Stomach (tissue), 4 donors: ENCODE measurements around the gene ZCCHC14.

Source experiments
- CTCF ChIP-seq, 7 experiments: fragments of 450-650 bp in 4 of 7; fragments of 200-600 bp in 3 of 7; sonication (generic) in 3 of 7; IDR thresholded peaks; one replicate each; pipeline ENCODE4 v1.5.1; 2016 to 2019; ENCODE audit warnings: antibody characterized with exemption in 7 of 7, control low read depth in 2 of 7, mild to moderate bottlenecking in 1 of 7
- POLR2A ChIP-seq, 4 donors: fragments of 450-650 bp; IDR thresholded peaks; one replicate each; pipeline ENCODE4 v1.6.1; 2016; ENCODE audit warnings: antibody characterized with exemption in 4 of 4, control low read depth in 2 of 4, mild to moderate bottlenecking in 1 of 4, moderate library complexity in 1 of 4
- POLR2AphosphoS5 ChIP-seq, 3 donors: sonication (generic); formaldehyde crosslinking; IDR thresholded peaks; one replicate each; pipeline ENCODE4 v1.6.1; 2016; ENCODE audit warnings: antibody characterized with exemption in 3 of 3

GRCh38 chr16:87363771-87364455 lies 128.9 kb downstream of the ZCCHC14 start:
- no peak for TF ChIP-seq CTCF (IDR thresholded peaks at IDR 0.05)
- no peak for TF ChIP-seq POLR2A (IDR thresholded peaks at IDR 0.05)
- TF ChIP-seq POLR2AphosphoS5 (IDR thresholded peaks at IDR 0.05), result peak in 1 of 3 donors; percentile 17
